ENCODE data around the gene APP.
A peak's percentile ranks its signal among the peaks of the same experiment; 100 is the strongest.
"Not testable (repeated sequence)": the region's sequence is repeated elsewhere in the genome, so short reads cannot be mapped to it uniquely, and the experiment has no call there.

APP gene

GRCh38 chr21:26091480-26092018 lies 79.0 kb downstream of the APP start:
- peaks cover 12% of the 10 kb centered on the region for H3K4me1 Mint-ChIP-seq
- H3K27me3 Mint-ChIP-seq = no peaks in the 10 kb centered on the region
- no peaks in the 10 kb centered on the region for H3K36me3 Mint-ChIP-seq
- H3K4me3 Mint-ChIP-seq = no peak overlapping the region
- peak overlapping the region; percentile 5 for H3K27ac Mint-ChIP-seq
- DNase-seq (ENCODE audit: low spot score in 2 of 2) = no peak
- no peak for ATAC-seq (ENCODE audit: low read depth)
- no peaks in the 10 kb centered on the region for H3K9me3 Mint-ChIP-seq

- no peak for ATAC-seq (ENCODE audit: low read depth)
Observed at GRCh38 chr21:26089730-26090129, 80.8 kb downstream of the APP start.

GRCh38 chr21:26087223-26087918 lies 83.2 kb downstream of the APP start:
- Mint-ChIP-seq H3K36me3 (no peaks in the 10 kb centered on the region), H3K4me1 (peaks cover 8% of the 10 kb centered on the region)

More at GRCh38 chr21:26089730-26090129, 80.8 kb downstream of the APP start:
- Mint-ChIP-seq H3K27me3 (no peaks in the 10 kb centered on the region), H3K4me1 (peaks cover 10% of the 10 kb centered on the region), H3K9me3 (no peaks in the 10 kb centered on the region), H3K27ac (no peak overlapping the region), H3K36me3 (no peaks in the 10 kb centered on the region), H3K4me3 (no peak overlapping the region)
- no peak for DNase-seq (ENCODE audit: low spot score in 2 of 2)

DNA sequence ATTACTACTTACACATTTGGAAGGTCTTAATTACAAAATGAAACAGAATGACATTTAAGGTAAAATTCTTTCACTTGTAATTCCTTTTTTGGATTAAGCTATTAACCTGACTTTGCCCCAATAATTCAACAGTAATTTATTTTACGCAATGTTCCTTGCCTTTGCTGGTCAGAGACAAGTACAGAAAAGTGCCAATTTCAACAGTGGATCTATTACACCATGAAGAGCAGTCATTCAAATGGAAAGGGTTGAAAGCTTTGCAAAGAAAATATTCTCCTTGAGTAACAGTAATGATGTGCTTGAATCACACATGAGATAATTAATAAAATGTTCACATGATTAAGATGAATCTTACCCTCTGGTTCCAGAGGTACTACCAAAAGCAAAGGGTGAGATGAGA lies 84.7 kb downstream of the APP start:
- Mint-ChIP-seq H3K27me3 (no peaks in the 10 kb centered on the region), H3K4me3 (no peak overlapping the region), H3K36me3 (peaks cover 2% of the 10 kb centered on the region), H3K4me1 (peaks cover 6% of the 10 kb centered on the region), H3K9me3 (no peaks in the 10 kb centered on the region), H3K27ac (no peak overlapping the region)
- ATAC-seq (ENCODE audit: low read depth) = no peak
- DNase-seq (ENCODE audit: low spot score in 2 of 2) = no peak

More at GRCh38 chr21:26087223-26087918, 83.2 kb downstream of the APP start:
- no peak overlapping the region for H3K4me3 Mint-ChIP-seq
- no peaks in the 10 kb centered on the region for H3K9me3 Mint-ChIP-seq
- no peaks in the 10 kb centered on the region for H3K27me3 Mint-ChIP-seq
- H3K27ac Mint-ChIP-seq = no peak overlapping the region
- DNase-seq (ENCODE audit: low spot score in 2 of 2) (no peak), ATAC-seq (ENCODE audit: low read depth) (no peak)

DNA sequence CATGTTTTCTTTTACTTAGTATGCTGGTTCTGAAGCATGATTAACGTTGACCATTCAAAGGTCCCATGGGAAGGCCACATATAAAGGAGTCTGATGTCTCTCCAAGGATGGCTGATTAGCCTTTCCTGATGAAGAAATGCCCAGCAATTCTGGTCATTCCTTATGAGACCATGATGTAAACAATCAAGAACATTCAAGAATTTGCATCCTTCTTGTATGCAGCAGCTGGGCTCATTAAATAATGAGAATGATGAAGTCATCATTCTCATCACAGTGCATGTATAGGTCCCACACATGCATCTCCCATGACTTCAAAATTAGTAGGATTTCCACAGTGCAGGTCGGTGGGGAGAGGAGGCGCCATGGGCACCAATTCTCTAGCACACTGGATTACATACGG lies 85.4 kb downstream of the APP start:
- no peaks in the 10 kb centered on the region for H3K9me3 Mint-ChIP-seq
- H3K27ac Mint-ChIP-seq = no peak overlapping the region
- ATAC-seq (ENCODE audit: low read depth) (no peak), DNase-seq (ENCODE audit: low spot score in 2 of 2) (no peak)
- H3K4me1 Mint-ChIP-seq = peaks cover 6% of the 10 kb centered on the region
- no peaks in the 10 kb centered on the region for H3K27me3 Mint-ChIP-seq
- no peak overlapping the region for H3K4me3 Mint-ChIP-seq
- H3K36me3 Mint-ChIP-seq = peaks cover 2% of the 10 kb centered on the region

DNA sequence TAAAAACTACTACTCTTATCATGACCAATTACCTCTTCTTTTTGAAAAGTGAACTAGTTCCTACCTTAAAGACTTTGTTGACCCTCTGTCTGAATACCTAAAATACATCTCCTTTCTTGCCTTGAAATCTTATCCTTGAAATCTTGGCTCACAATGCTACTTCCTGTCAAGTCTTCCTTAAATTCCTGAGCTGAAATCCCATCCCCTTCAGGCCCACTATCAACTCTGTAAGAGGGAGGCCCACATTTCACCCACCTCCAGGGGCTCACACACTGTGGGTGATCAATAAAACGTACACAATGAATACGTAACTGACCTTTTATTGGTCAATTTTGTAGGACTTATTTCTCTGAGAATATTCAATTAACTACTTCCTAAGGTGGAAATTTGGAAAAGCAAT lies 88.0 kb downstream of the APP start:
- Mint-ChIP-seq H3K27ac (no peak overlapping the region), H3K9me3 (no peaks in the 10 kb centered on the region), H3K27me3 (no peaks in the 10 kb centered on the region), H3K4me3 (no peak overlapping the region), H3K4me1 (peaks cover 4% of the 10 kb centered on the region), H3K36me3 (peaks cover 2% of the 10 kb centered on the region)
- ATAC-seq (ENCODE audit: low read depth) (no peak), DNase-seq (ENCODE audit: low spot score in 2 of 2) (no peak)

DNA sequence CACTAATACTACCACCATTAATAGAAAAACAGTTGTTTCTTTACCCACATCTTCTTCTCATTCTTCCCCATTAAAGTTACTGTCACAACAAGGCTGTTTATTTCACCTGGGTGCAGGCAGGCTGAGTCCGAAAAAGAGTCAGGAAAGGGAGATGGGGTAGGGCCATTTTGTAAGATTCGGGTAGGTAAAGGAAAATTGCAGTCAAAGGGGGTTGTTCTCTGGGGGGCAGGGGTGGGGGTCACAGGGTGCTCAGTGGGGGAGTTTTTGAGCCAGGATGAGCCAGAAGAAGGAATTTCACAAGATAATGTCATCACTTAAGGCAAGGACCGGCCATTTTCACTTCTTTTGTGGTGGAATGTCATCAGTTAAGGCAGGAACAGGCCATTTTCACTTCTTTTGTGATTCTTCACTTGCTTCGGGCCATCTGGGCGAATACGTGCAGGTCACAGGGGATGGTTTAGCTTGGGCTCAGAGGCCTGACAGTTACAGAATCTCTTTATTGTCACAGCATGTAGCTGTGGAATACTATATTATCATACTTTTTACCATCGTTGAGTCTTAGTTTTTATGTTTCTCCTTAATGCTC lies 89.3 kb downstream of the APP start:
- H3K27ac Mint-ChIP-seq; H3K27me3 Mint-ChIP-seq; H3K9me3 Mint-ChIP-seq; DNase-seq (ENCODE audit: low spot score in 2 of 2); H3K4me3 Mint-ChIP-seq; H3K4me1 Mint-ChIP-seq; ATAC-seq (ENCODE audit: low read depth); H3K36me3 Mint-ChIP-seq: not testable (repeated sequence)

DNA sequence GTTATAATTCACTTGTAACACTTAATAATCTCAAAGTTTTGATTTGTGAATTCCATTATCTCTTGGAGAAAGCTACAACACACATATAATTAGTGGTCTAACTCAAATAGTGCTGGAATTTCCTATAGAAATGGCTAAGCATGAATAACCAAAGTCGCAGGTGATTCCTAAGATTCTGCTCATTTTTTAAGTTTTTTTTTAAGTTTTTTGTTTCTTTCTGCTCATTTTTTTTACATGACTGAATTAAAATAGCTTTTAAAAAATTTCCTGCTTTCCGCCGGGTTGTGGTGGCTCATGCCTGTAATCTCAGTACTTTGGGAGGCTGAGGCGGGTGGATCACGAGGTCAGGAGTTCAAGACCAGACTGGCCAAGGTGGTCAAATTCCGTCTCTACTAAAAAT lies 90.4 kb downstream of the APP start:
- H3K4me1 Mint-ChIP-seq = peaks cover 7% of the 10 kb centered on the region
- no peaks in the 10 kb centered on the region for H3K9me3 Mint-ChIP-seq
- peaks cover 4% of the 10 kb centered on the region for H3K36me3 Mint-ChIP-seq
- no peak for ATAC-seq (ENCODE audit: low read depth)
- no peak overlapping the region for H3K4me3 Mint-ChIP-seq
- H3K27ac Mint-ChIP-seq = no peak overlapping the region
- no peak for DNase-seq (ENCODE audit: low spot score in 2 of 2)
- no peaks in the 10 kb centered on the region for H3K27me3 Mint-ChIP-seq

DNA sequence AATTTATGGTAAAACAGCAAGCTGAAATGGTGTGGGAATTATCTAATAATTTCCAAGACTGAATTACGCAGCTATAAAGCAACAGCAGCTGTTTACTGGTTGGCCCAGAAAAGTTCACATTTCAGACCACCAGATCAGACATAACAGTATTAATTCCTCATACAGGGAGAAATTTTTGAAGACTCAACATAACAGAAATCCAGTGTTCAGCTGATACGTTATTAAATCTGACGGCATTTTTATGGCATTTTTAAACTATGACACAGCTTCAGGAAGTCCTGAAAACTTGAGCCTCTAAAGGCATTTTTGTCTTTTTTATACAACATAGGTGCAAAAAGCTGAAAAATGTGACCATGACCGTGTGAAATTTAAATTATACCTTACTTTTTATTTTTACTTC lies 91.2 kb downstream of the APP start:
- Mint-ChIP-seq H3K27ac (no peak overlapping the region), H3K4me3 (no peak overlapping the region), H3K36me3 (peaks cover 4% of the 10 kb centered on the region), H3K4me1 (peaks cover 7% of the 10 kb centered on the region), H3K9me3 (no peaks in the 10 kb centered on the region), H3K27me3 (no peaks in the 10 kb centered on the region)
- no peak for ATAC-seq (ENCODE audit: low read depth)
- no peak for DNase-seq (ENCODE audit: low spot score in 2 of 2)

- DNase-seq (ENCODE audit: low spot score in 2 of 2) = no peak
- H3K4me3 Mint-ChIP-seq = no peak overlapping the region
- H3K27ac Mint-ChIP-seq = no peak overlapping the region
- H3K4me1 Mint-ChIP-seq = peaks cover 10% of the 10 kb centered on the region
- H3K36me3 Mint-ChIP-seq = peaks cover 4% of the 10 kb centered on the region
- no peaks in the 10 kb centered on the region for H3K9me3 Mint-ChIP-seq
- no peaks in the 10 kb centered on the region for H3K27me3 Mint-ChIP-seq
- no peak for ATAC-seq (ENCODE audit: low read depth)
Observed at GRCh38 chr21:26077521-26077920, 93.0 kb downstream of the APP start.

GRCh38 chr21:26072666-26073615 lies 97.6 kb downstream of the APP start:
- peaks cover 8% of the 10 kb centered on the region for H3K36me3 Mint-ChIP-seq
- no peak overlapping the region for H3K27ac Mint-ChIP-seq
- no peak for DNase-seq (ENCODE audit: low spot score in 2 of 2)
- H3K4me1 Mint-ChIP-seq = peaks cover 23% of the 10 kb centered on the region
- H3K9me3 Mint-ChIP-seq = no peaks in the 10 kb centered on the region
- no peak for ATAC-seq (ENCODE audit: low read depth)
- H3K4me3 Mint-ChIP-seq = no peak overlapping the region
- H3K27me3 Mint-ChIP-seq = no peaks in the 10 kb centered on the region

- no peaks in the 10 kb centered on the region for H3K9me3 Mint-ChIP-seq
- H3K4me3 Mint-ChIP-seq = peak overlapping the region; percentile 81
- peaks cover 20% of the 10 kb centered on the region for H3K4me1 Mint-ChIP-seq
- H3K36me3 Mint-ChIP-seq = peaks cover 6% of the 10 kb centered on the region
- peak overlapping the region; percentile 14 for H3K27ac Mint-ChIP-seq
- no peak for DNase-seq (ENCODE audit: low spot score in 2 of 2)
- peak; percentile 66 for ATAC-seq (ENCODE audit: low read depth)
- H3K27me3 Mint-ChIP-seq = no peaks in the 10 kb centered on the region
Observed at GRCh38 chr21:26070822-26071425, 99.6 kb downstream of the APP start.

DNA sequence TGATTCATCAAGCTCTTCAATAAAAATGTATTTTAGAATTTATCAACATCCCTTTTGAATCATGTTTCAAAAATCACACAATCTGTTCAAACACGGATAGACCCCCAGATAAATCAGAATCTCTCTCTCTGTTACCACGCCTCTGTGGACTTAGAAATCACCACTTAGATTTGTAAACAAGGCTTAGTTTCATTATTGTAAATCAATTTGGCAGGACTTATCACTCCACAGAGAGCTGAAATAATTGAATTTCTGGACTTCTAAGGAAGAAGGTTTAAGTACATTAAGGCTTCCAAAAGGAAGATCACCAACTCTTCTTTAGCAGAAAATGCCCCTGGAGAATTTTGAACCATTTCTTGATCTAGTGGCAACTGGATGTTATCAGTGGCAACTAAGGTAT lies 100.4 kb downstream of the APP start:
- peaks cover 20% of the 10 kb centered on the region for H3K4me1 Mint-ChIP-seq
- H3K9me3 Mint-ChIP-seq = no peaks in the 10 kb centered on the region
- H3K27ac Mint-ChIP-seq = no peak overlapping the region
- ATAC-seq (ENCODE audit: low read depth) (no peak), DNase-seq (ENCODE audit: low spot score in 2 of 2) (no peak)
- no peaks in the 10 kb centered on the region for H3K27me3 Mint-ChIP-seq
- H3K4me3 Mint-ChIP-seq = no peak overlapping the region
- peaks cover 6% of the 10 kb centered on the region for H3K36me3 Mint-ChIP-seq

DNA sequence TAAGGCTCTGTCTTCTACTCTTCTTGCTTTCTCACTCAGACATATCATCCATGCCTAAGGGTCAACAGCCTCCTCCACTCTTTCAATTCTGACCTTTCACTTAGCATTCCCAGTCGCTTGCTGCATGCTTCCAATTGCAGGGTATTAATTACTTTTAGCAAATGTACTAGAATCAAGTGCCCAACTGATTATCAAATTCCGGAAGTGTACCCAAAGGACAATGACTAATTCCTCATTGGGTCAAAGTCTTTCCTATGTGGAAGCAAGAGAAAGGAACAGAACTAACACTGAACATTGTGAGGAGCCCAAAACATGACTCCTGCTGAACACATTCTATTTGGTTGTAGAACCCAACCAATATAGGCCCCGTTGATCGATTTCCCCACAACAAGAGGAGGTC lies 101.8 kb downstream of the APP start:
- H3K36me3 Mint-ChIP-seq = peaks cover 6% of the 10 kb centered on the region
- H3K9me3 Mint-ChIP-seq = no peaks in the 10 kb centered on the region
- ATAC-seq (ENCODE audit: low read depth) (no peak), DNase-seq (ENCODE audit: low spot score in 2 of 2) (no peak)
- no peak overlapping the region for H3K4me3 Mint-ChIP-seq
- peaks cover 20% of the 10 kb centered on the region for H3K4me1 Mint-ChIP-seq
- no peak overlapping the region for H3K27ac Mint-ChIP-seq
- no peaks in the 10 kb centered on the region for H3K27me3 Mint-ChIP-seq
